Fibroblast of lung (primary cell): ENCODE data around the gene SPAST. TPM values are rescaled to one million over a fixed set of nuclear protein-coding genes. Genes with fewer than 3 reads are reported as not detected.

ENCODE experiments used
- DNase-seq, 2 donors: peaks; one replicate each; pipeline versions ENCODE4 v3.0.0 to v3.0.0-alpha.2; 2010; ENCODE audit warnings: low read depth in 2 of 2
- H2AFZ ChIP-seq: 2 replicates; pipeline ENCODE4 v1.5.1; 2012; ENCODE audit warnings: low read length, control low read depth, inconsistent platforms
- H3K27ac ChIP-seq: 2 replicates; pipeline ENCODE4 v1.5.1; 2011; ENCODE audit warnings: low read length, control low read depth; ENCODE audit not compliant: insufficient read depth
- H3K27me3 ChIP-seq: 2 replicates; pipeline ENCODE4 v1.5.1; 2011; ENCODE audit warnings: mild to moderate bottlenecking, low read length; ENCODE audit not compliant: control insufficient read depth, insufficient read depth
- H3K36me3 ChIP-seq: 2 replicates; pipeline ENCODE4 v1.5.1; 2011; ENCODE audit warnings: low read length; ENCODE audit not compliant: control insufficient read depth, insufficient read depth
- H3K4me1 ChIP-seq: 2 replicates; pipeline ENCODE4 v1.5.1; 2011; ENCODE audit warnings: low read length; ENCODE audit not compliant: control insufficient read depth, insufficient read depth; ENCODE audit errors: extremely low read depth
- H3K4me2 ChIP-seq: 2 replicates; pipeline ENCODE4 v1.5.1; 2011; ENCODE audit warnings: low read length, control low read depth; ENCODE audit not compliant: insufficient read depth; ENCODE audit errors: extremely low read depth
- H3K4me3 ChIP-seq, 4 experiments: fragments of 200-600 bp in 1 of 4; sonication (generic) in 1 of 4; replicated peaks in 1 of 4; 2 replicates each; pipeline ENCODE4 v1.5.1; 2011 to 2016; ENCODE audit warnings: low read length in 4 of 4, low read depth in 3 of 4, mild to moderate bottlenecking in 3 of 4, control low read depth in 2 of 4, inconsistent platforms in 1 of 4, mixed read lengths in 1 of 4; ENCODE audit not compliant: insufficient read depth in 1 of 4; ENCODE audit errors: control extremely low read depth in 1 of 4
- H3K79me2 ChIP-seq: 2 replicates; pipeline ENCODE4 v1.5.1; 2012; ENCODE audit warnings: mild to moderate bottlenecking, low read length, inconsistent platforms; ENCODE audit not compliant: control insufficient read depth, insufficient read depth
- H3K9ac ChIP-seq: 2 replicates; pipeline ENCODE4 v1.5.1; 2011; ENCODE audit warnings: mild to moderate bottlenecking, low read length, control low read depth; ENCODE audit not compliant: insufficient read depth
- H3K9me3 ChIP-seq: 2 replicates; pipeline ENCODE4 v1.5.1; 2012; ENCODE audit warnings: low read depth, low read length; ENCODE audit not compliant: control insufficient read depth, insufficient read depth
- H4K20me1 ChIP-seq: 2 replicates; pipeline ENCODE4 v1.5.1; 2011; ENCODE audit warnings: low read length; ENCODE audit not compliant: control insufficient read depth, insufficient read depth; ENCODE audit errors: extremely low read depth
- EZH2 ChIP-seq: IDR thresholded peaks from 2 replicates; pipeline ENCODE4 v1.5.1; 2012; ENCODE audit warnings: low read length, control low read depth, mild to moderate bottlenecking; ENCODE audit errors: missing control alignments
- polyA plus RNA-seq, 2 donors: library from polyadenylated mRNA; depleted of rRNA in 1 of 2; stranded (reverse) in 1 of 2; unstranded in 1 of 2; fragments of >200 nt; gene quantifications; 2 replicates each; pipeline ENCODE4 v1.2.1, GENCODE V29; 2011 to 2012; ENCODE audit warnings: missing spikeins in 1 of 2
- total RNA-seq: library from RNA; depleted of rRNA; stranded (reverse); fragments of >200 nt; gene quantifications from 2 replicates; pipeline ENCODE4 v1.2.1, GENCODE V29; 2014
- TF ChIP-seq, protein P1 (sequence below), 2 donors: IDR thresholded peaks in 1 of 2; conservative IDR thresholded peaks in 1 of 2; 1 replicate in 1 of 2; 2 replicates in 1 of 2; pipeline ENCODE4 v1.5.1; 2011 to 2012; ENCODE audit warnings: low read length in 2 of 2, control low read depth in 1 of 2, inconsistent platforms in 1 of 2, low read depth in 1 of 2, mild to moderate bottlenecking in 1 of 2

SPAST gene
- total and polyA plus RNA-seq, 2 donors (not counting 1 experiment from before 2014, with no cell fraction given) = 12.7 to 22.6 TPM

- no peak for DNase-seq
- Histone ChIP-seq H3K4me3 (no peak overlapping the region), H3K79me2 (no peaks in the 10 kb centered on the region), H4K20me1 (no peaks in the 10 kb centered on the region), H3K4me2 (no peak overlapping the region), H3K4me1 (no peaks in the 10 kb centered on the region), H3K9me3 (no peaks in the 10 kb centered on the region), H2AFZ (no peak overlapping the region), H3K27me3 (no peaks in the 10 kb centered on the region), H3K27ac (no peak overlapping the region), H3K9ac (no peak overlapping the region), H3K36me3 (peaks cover 3% of the 10 kb centered on the region)
- no peak for TF ChIP-seq EZH2
- TF ChIP-seq, protein P1, sequence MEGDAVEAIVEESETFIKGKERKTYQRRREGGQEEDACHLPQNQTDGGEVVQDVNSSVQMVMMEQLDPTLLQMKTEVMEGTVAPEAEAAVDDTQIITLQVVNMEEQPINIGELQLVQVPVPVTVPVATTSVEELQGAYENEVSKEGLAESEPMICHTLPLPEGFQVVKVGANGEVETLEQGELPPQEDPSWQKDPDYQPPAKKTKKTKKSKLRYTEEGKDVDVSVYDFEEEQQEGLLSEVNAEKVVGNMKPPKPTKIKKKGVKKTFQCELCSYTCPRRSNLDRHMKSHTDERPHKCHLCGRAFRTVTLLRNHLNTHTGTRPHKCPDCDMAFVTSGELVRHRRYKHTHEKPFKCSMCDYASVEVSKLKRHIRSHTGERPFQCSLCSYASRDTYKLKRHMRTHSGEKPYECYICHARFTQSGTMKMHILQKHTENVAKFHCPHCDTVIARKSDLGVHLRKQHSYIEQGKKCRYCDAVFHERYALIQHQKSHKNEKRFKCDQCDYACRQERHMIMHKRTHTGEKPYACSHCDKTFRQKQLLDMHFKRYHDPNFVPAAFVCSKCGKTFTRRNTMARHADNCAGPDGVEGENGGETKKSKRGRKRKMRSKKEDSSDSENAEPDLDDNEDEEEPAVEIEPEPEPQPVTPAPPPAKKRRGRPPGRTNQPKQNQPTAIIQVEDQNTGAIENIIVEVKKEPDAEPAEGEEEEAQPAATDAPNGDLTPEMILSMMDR (conservative IDR thresholded peaks at IDR 0.05 in 1 of 2, IDR thresholded peaks at IDR 0.05 in 1 of 2; ENCODE audit: low read depth in 1 of 2, low read length in 2 of 2) = no peak
Observed at GRCh38 chr2:32182667-32183066, 119.3 kb downstream of the SPAST start.

GRCh38 chr2:32189011-32189410 is 125.7 kb downstream of the SPAST start:
- TF ChIP-seq, protein P1 (conservative IDR thresholded peaks at IDR 0.05 in 1 of 2, IDR thresholded peaks at IDR 0.05 in 1 of 2; ENCODE audit: low read depth in 1 of 2, low read length in 2 of 2) = no peak
- TF ChIP-seq EZH2 = no peak
- no peaks in the 10 kb centered on the region for H3K9me3 ChIP-seq
- DNase-seq = no peak
- no peaks in the 10 kb centered on the region for H3K36me3 ChIP-seq
- no peaks in the 10 kb centered on the region for H3K27me3 ChIP-seq
- H3K27ac ChIP-seq = no peak overlapping the region
- H3K4me1 ChIP-seq = no peaks in the 10 kb centered on the region
- H3K4me3 ChIP-seq = no peak overlapping the region
- no peaks in the 10 kb centered on the region for H4K20me1 ChIP-seq
- no peak overlapping the region for H3K4me2 ChIP-seq
- H3K9ac ChIP-seq = no peak overlapping the region
- no peaks in the 10 kb centered on the region for H3K79me2 ChIP-seq
- no peak overlapping the region for H2AFZ ChIP-seq

- Histone ChIP-seq H3K36me3 (no peaks in the 10 kb centered on the region), H3K4me2 (no peak overlapping the region), H3K4me1 (no peaks in the 10 kb centered on the region), H3K79me2 (no peaks in the 10 kb centered on the region), H3K9ac (no peak overlapping the region), H3K9me3 (no peaks in the 10 kb centered on the region), H4K20me1 (no peaks in the 10 kb centered on the region), H2AFZ (no peak overlapping the region), H3K27me3 (no peaks in the 10 kb centered on the region), H3K27ac (no peak overlapping the region), H3K4me3 (no peak overlapping the region)
- TF ChIP-seq EZH2 = no peak
- TF ChIP-seq, protein P1 (conservative IDR thresholded peaks at IDR 0.05 in 1 of 2, IDR thresholded peaks at IDR 0.05 in 1 of 2; ENCODE audit: low read depth in 1 of 2, low read length in 2 of 2) = no peak
- DNase-seq = no peak
Observed at GRCh38 chr2:32192418-32192817, 129.1 kb downstream of the SPAST start.
